IPS-18a (cell line): ENCODE data around the gene INSYN2B.
"Not testable (repeated sequence)": the region's sequence is repeated elsewhere in the genome, so short reads cannot be mapped to it uniquely, and the experiment has no call there.

ENCODE experiments used
- H3K27ac ChIP-seq: one replicate; pipeline ENCODE4 v1.5.1; 2013; ENCODE audit warnings: low read length
- H3K27me3 ChIP-seq: one replicate; pipeline ENCODE4 v1.6.1; 2013; ENCODE audit warnings: mild to moderate bottlenecking, low read length; ENCODE audit not compliant: control insufficient read depth, insufficient read depth
- H3K36me3 ChIP-seq: one replicate; pipeline ENCODE4 v1.6.1; 2013; ENCODE audit warnings: low read depth, low read length; ENCODE audit not compliant: control insufficient read depth
- H3K4me1 ChIP-seq: one replicate; pipeline ENCODE4 v1.6.1; 2013; ENCODE audit warnings: low read depth, low read length; ENCODE audit not compliant: control insufficient read depth
- H3K4me3 ChIP-seq: one replicate; pipeline ENCODE4 v1.5.1; 2013; ENCODE audit warnings: low read length
- H3K9ac ChIP-seq: one replicate; pipeline ENCODE4 v1.6.1; 2013; ENCODE audit warnings: mild to moderate bottlenecking, low read length, moderate library complexity
- H3K9me3 ChIP-seq: one replicate; pipeline ENCODE4 v1.6.1; 2013; ENCODE audit warnings: low read depth, low read length; ENCODE audit not compliant: control insufficient read depth

The INSYN2B gene

GRCh38 chr5:169971780-169972179, 8.5 kb downstream of the INSYN2B start:
- H3K27me3 ChIP-seq: peaks cover 3% of the 10 kb centered on the region
- no peaks in the 10 kb centered on the region for H3K36me3 ChIP-seq
- no peak overlapping the region for H3K9ac ChIP-seq
- no peaks in the 10 kb centered on the region for H3K9me3 ChIP-seq
- no peak overlapping the region for H3K4me3 ChIP-seq
- no peak overlapping the region for H3K27ac ChIP-seq
- H3K4me1 ChIP-seq: peaks cover 12% of the 10 kb centered on the region

GRCh38 chr5:169970911-169971765, 9.2 kb downstream of the INSYN2B start:
- no peaks in the 10 kb centered on the region for H3K27me3 ChIP-seq
- peaks cover 9% of the 10 kb centered on the region for H3K4me1 ChIP-seq
- H3K4me3 ChIP-seq: no peak overlapping the region
- H3K9me3 ChIP-seq: no peaks in the 10 kb centered on the region
- H3K27ac ChIP-seq: no peak overlapping the region
- H3K9ac ChIP-seq: no peak overlapping the region
- H3K36me3 ChIP-seq: no peaks in the 10 kb centered on the region

GRCh38 chr5:169970339-169970738, 10.0 kb downstream of the INSYN2B start:
- Histone ChIP-seq H3K36me3 (no peaks in the 10 kb centered on the region), H3K27ac (no peak overlapping the region)

GRCh38 chr5:169964246-169964645, 16.0 kb downstream of the INSYN2B start:
- no peaks in the 10 kb centered on the region for H3K9me3 ChIP-seq
- H3K27ac ChIP-seq: no peak overlapping the region
- H3K36me3 ChIP-seq: no peaks in the 10 kb centered on the region
- no peak overlapping the region for H3K9ac ChIP-seq
- H3K4me3 ChIP-seq: no peak overlapping the region
- H3K27me3 ChIP-seq: no peaks in the 10 kb centered on the region
- H3K4me1 ChIP-seq: peaks cover 5% of the 10 kb centered on the region

More at GRCh38 chr5:169970339-169970738, 10.0 kb downstream of the INSYN2B start:
- no peak overlapping the region for H3K9ac ChIP-seq
- peaks cover 9% of the 10 kb centered on the region for H3K4me1 ChIP-seq
- H3K9me3 ChIP-seq: no peaks in the 10 kb centered on the region
- no peaks in the 10 kb centered on the region for H3K27me3 ChIP-seq
- no peak overlapping the region for H3K4me3 ChIP-seq

GRCh38 chr5:169960659-169961058, 19.6 kb downstream of the INSYN2B start:
- no peaks in the 10 kb centered on the region for H3K9me3 ChIP-seq
- no peak overlapping the region for H3K4me3 ChIP-seq
- no peaks in the 10 kb centered on the region for H3K27me3 ChIP-seq
- H3K27ac ChIP-seq: no peak overlapping the region
- peaks cover 5% of the 10 kb centered on the region for H3K4me1 ChIP-seq
- H3K9ac ChIP-seq: no peak overlapping the region
- H3K36me3 ChIP-seq: no peaks in the 10 kb centered on the region

- Histone ChIP-seq H3K9me3 (no peaks in the 10 kb centered on the region), H3K27ac (no peak overlapping the region), H3K9ac (no peak overlapping the region), H3K36me3 (no peaks in the 10 kb centered on the region), H3K4me1 (no peaks in the 10 kb centered on the region), H3K4me3 (no peak overlapping the region), H3K27me3 (no peaks in the 10 kb centered on the region)
These were observed 22.0 kb downstream of the INSYN2B start for GRCh38 chr5:169958278-169958677.

GRCh38 chr5:169956756-169957155, 23.5 kb downstream of the INSYN2B start:
- Histone ChIP-seq H3K9me3 (no peaks in the 10 kb centered on the region), H3K27ac (no peak overlapping the region), H3K4me3 (no peak overlapping the region), H3K9ac (no peak overlapping the region), H3K27me3 (no peaks in the 10 kb centered on the region), H3K4me1 (no peaks in the 10 kb centered on the region), H3K36me3 (no peaks in the 10 kb centered on the region)

GRCh38 chr5:169956126-169956525, 24.2 kb downstream of the INSYN2B start:
- Histone ChIP-seq H3K4me1 (no peaks in the 10 kb centered on the region), H3K36me3 (no peaks in the 10 kb centered on the region), H3K4me3 (no peak overlapping the region), H3K27me3 (no peaks in the 10 kb centered on the region), H3K9ac (no peak overlapping the region), H3K27ac (no peak overlapping the region), H3K9me3 (no peaks in the 10 kb centered on the region)

GRCh38 chr5:169954786-169955185, 25.5 kb downstream of the INSYN2B start:
- Histone ChIP-seq H3K9me3 (no peaks in the 10 kb centered on the region), H3K27me3 (no peaks in the 10 kb centered on the region), H3K4me3 (no peak overlapping the region), H3K4me1 (no peaks in the 10 kb centered on the region), H3K36me3 (no peaks in the 10 kb centered on the region), H3K9ac (no peak overlapping the region), H3K27ac (no peak overlapping the region)

GRCh38 chr5:169953196-169953595, 27.1 kb downstream of the INSYN2B start:
- not testable (repeated sequence) for H3K36me3 ChIP-seq, H3K27ac ChIP-seq, H3K4me3 ChIP-seq, H3K4me1 ChIP-seq, H3K27me3 ChIP-seq, H3K9ac ChIP-seq, H3K9me3 ChIP-seq

GRCh38 chr5:169950333-169950732, 30.0 kb downstream of the INSYN2B start:
- no peaks in the 10 kb centered on the region for H3K36me3 ChIP-seq
- H3K4me3 ChIP-seq: no peak overlapping the region
- peaks cover 11% of the 10 kb centered on the region for H3K4me1 ChIP-seq
- H3K27me3 ChIP-seq: no peaks in the 10 kb centered on the region
- H3K9ac ChIP-seq: no peak overlapping the region
- H3K9me3 ChIP-seq: no peaks in the 10 kb centered on the region
- no peak overlapping the region for H3K27ac ChIP-seq

GRCh38 chr5:169946743-169947295, 33.5 kb downstream of the INSYN2B start:
- Histone ChIP-seq H3K4me3 (no peak overlapping the region), H3K27ac (no peak overlapping the region), H3K36me3 (no peaks in the 10 kb centered on the region), H3K9me3 (no peaks in the 10 kb centered on the region), H3K4me1 (peaks cover 14% of the 10 kb centered on the region), H3K27me3 (no peaks in the 10 kb centered on the region), H3K9ac (no peak overlapping the region)
